ENCODE measurements around the gene ERP27. TPM values are rescaled to one million over a fixed set of nuclear protein-coding genes. Genes with fewer than 3 reads are reported as not detected.
A peak's percentile ranks its signal among the peaks of the same experiment; 100 is the strongest.

The ERP27 gene
- total RNA-seq, 4 donors from 2014 or later, result 0.47 to 3.5 (median 1.6) TPM

DNA sequence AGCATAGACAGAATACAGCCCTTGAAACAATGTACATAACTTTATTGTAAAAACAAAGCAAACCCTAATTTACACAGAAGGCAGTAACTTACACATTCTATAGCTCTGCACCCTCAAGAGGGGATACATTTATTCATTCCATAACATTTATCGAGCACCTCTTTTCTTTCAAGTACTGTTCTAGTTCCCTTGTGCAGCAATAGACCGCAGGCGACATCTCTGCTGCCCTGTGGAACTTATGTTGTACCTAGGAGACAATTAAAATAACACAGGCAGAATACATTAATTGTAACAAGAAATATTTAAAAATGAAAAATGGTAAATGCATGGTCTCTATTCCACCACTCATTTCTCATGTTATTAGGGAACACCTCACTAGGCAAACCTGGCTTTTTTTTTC is 24.5 kb upstream of the ERP27 start:
- 88 to 96% methylated on average over 3 of the region's 3 CpGs for WGBS, 2 donors
- no peak for TF ChIP-seq POLR2A (IDR thresholded peaks at IDR 0.05)
- TF ChIP-seq, protein P1, sequence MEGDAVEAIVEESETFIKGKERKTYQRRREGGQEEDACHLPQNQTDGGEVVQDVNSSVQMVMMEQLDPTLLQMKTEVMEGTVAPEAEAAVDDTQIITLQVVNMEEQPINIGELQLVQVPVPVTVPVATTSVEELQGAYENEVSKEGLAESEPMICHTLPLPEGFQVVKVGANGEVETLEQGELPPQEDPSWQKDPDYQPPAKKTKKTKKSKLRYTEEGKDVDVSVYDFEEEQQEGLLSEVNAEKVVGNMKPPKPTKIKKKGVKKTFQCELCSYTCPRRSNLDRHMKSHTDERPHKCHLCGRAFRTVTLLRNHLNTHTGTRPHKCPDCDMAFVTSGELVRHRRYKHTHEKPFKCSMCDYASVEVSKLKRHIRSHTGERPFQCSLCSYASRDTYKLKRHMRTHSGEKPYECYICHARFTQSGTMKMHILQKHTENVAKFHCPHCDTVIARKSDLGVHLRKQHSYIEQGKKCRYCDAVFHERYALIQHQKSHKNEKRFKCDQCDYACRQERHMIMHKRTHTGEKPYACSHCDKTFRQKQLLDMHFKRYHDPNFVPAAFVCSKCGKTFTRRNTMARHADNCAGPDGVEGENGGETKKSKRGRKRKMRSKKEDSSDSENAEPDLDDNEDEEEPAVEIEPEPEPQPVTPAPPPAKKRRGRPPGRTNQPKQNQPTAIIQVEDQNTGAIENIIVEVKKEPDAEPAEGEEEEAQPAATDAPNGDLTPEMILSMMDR (IDR thresholded peaks at IDR 0.05), result no peak
- DNase-seq (ENCODE audit: low spot score in 2 of 2), result no peak
- intact Hi-C loops (cut with DNase I; ENCODE audit: low total_unique reads), result no loop called here
- no peak overlapping the region for H3K4me3 ChIP-seq (ENCODE audit: low read depth, poor library complexity, severe bottlenecking)

DNA sequence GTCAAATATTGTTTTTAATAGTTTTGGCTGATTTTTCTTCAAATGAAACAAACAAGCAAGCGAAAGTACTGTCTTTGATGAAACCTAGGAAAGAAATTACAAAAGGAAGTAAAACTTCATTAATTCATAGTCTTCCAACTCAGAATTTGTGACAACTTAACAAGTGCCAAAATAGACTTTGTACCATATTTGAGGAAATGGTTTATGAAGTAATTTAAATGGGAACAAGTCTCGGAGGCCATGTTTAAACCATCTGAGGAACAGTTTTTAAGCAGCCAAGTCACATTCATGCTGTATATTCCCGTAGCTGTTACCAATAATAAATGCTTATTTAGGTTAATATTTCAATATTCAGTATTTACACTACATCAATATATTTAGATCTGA is 23.8 kb upstream of the ERP27 start:
- intact Hi-C loops (cut with DNase I; ENCODE audit: low total_unique reads), result no loop called here

DNA sequence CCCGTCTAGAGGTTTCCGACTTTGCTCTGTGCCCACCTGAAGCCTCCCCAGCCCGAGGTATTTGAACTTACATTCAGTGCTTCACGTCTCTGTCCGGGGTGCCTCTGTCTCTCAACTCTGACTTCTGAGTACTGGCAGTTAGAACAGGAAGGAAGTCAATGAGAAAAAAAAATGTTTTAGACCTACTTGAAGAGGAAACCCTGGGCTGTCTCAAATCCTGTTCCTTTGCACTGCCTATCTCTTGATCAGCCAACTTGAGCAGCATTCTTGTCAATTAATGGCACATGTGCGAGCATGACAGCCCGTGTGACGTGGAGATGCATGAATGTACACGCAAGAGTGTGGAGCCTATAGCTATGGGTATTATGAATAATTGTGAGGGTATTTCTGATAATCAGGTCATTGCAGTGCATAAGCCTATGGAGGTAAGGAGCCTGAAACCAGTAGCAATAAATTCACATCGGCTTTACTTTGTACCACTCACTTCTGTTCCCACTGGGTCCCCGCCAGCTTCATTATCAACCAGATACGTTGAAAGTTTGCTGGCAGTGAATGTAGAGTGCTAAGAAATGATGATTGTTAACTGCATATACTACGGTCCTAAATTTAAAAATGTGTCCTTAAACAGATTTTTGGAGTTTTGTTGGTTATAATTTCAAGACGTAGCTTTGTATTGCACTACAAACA is 23.3 kb upstream of the ERP27 start, which contains the start of gene ARHGDIB:
ARHGDIB (minus strand) TSS at position 136 of the 687 bp plus-strand sequence. CDS start 10,889 bp downstream, outside the sequence.
- intact Hi-C loops (cut with DNase I; ENCODE audit: low total_unique reads), result no loop called here
- DNase-seq (ENCODE audit: low spot score in 2 of 2), result peak; percentile 77 to 88
- TF ChIP-seq, protein P1 (IDR thresholded peaks at IDR 0.05), result no peak
- no peak for TF ChIP-seq POLR2A (IDR thresholded peaks at IDR 0.05)
- 18% methylated on average over 14 of the region's 14 CpGs for WGBS, 2 donors
- H3K4me3 ChIP-seq (ENCODE audit: low read depth, poor library complexity, severe bottlenecking), result peak within 1 kb of the TSS; percentile 33

More for the DNA sequence above, 23.8 kb upstream of the ERP27 start:
- WGBS, 2 donors, result 56 to 59% methylated on average over 3 of the region's 3 CpGs
- H3K4me3 ChIP-seq (ENCODE audit: low read depth, poor library complexity, severe bottlenecking), result no peak overlapping the region
- TF ChIP-seq POLR2A (IDR thresholded peaks at IDR 0.05), result no peak
- TF ChIP-seq, protein P1 (IDR thresholded peaks at IDR 0.05), result no peak
- no peak for DNase-seq (ENCODE audit: low spot score in 2 of 2)

DNA sequence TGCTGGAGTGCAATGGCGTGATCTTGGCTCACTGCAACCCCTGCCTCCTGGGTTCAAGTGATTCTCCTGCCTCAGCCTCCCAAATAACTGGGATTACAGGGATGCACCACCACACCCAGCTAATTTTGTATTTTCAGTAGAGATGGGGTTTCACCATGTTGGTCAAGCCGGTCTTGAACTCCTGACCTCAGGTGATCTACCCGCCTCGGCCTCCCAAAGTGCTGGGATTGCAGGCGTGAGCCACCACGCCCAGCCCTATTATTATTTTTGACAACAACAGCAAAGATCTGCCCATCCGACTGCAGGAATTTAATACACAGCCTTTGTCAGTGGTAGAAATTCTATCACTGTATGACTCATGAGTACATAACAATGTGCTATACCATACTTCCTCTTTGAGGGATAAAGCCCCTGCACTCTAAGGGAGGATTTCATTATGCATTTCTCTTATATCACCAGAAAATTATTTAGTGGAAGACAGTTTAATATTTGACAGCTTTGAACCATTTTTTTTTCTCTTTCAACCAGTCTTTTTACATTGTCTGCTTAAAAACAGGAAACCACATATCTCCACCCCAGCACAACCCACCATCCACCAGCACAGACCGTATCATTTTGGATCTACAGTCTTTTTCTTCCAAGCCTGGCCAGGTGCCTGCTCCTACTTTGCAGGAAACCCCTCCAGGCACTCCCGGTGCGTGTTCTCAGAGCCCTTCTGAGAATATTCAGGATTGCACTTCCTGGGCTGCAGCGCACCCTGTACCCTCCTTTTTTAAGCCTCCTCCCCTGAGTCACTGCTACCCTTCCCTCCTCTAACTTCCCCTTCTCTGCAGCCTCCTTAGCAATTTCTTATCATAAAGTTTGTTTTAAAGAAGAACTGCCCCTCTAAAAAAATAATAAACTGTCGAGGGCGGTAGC is 22.5 kb upstream of the ERP27 start:
- 31 to 37% methylated on average over 13 of the region's 13 CpGs for WGBS, 2 donors
- no peak for DNase-seq (ENCODE audit: low spot score in 2 of 2)
- peak overlapping the region; percentile 33 for H3K4me3 ChIP-seq (ENCODE audit: low read depth, poor library complexity, severe bottlenecking)
- no peak for TF ChIP-seq POLR2A (IDR thresholded peaks at IDR 0.05)
- TF ChIP-seq, protein P1 (IDR thresholded peaks at IDR 0.05), result no peak
- intact Hi-C loops (cut with DNase I; ENCODE audit: low total_unique reads), result no loop called here

DNA sequence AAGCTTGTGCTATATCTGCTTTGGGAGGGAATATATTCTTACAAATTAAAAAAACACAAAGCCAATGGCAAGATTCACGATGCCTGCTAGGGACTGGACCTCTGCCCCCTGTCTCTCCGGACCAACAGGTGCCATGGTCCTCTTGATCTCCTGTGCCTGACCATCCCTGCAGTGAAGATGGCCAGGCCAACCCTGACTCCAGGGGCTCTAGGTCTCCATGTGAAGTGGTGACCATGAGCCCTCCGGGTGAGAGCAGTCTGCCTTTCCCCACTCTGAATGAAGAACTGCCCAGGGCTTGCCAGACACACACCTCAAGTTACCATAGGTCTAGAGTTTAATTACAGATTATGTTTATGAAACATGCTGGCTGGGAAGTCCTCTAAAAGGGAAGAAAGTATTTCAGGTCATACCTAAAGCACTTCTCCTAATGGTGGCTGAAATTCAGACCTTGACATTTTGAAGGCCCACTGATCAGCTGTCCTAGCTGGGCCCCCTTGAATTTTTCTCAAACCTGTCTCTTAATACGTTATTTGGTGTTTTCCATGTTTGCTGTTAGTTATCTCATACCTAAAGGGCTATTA is 21.7 kb upstream of the ERP27 start:
- DNase-seq (ENCODE audit: low spot score in 2 of 2), result no peak
- TF ChIP-seq POLR2A (IDR thresholded peaks at IDR 0.05), result no peak
- TF ChIP-seq, protein P1 (IDR thresholded peaks at IDR 0.05), result no peak
- intact Hi-C loops (cut with DNase I; ENCODE audit: low total_unique reads), result no loop called here
- 75 to 82% methylated on average over 4 of the region's 4 CpGs for WGBS, 2 donors
- H3K4me3 ChIP-seq (ENCODE audit: low read depth, poor library complexity, severe bottlenecking), result no peak overlapping the region
